Tibial nerve (tissue), 4 donors: ENCODE data around the gene SRA1. TPM values are rescaled to one million over a fixed set of nuclear protein-coding genes. Genes with fewer than 3 reads are reported as not detected.

ENCODE experiments used
- DNase-seq, 2 donors: peaks; one replicate each; pipeline ENCODE4 v3.0.0-alpha.2; 2019; ENCODE audit warnings: low spot score in 2 of 2
- H3K27ac ChIP-seq, 4 donors: fragments of 200-600 bp; sonication (generic) in 3 of 4; one replicate each; pipeline ENCODE4 v1.5.1; 2017 to 2019; ENCODE audit warnings: mild to moderate bottlenecking in 1 of 4
- H3K27me3 ChIP-seq, 2 donors: fragments of 200-600 bp; sonication (generic) in 1 of 2; one replicate each; pipeline versions ENCODE4 v1.5.1 to v1.6.0; 2017 to 2019
- H3K36me3 ChIP-seq, 3 donors: fragments of 200-600 bp; sonication (generic); one replicate each; pipeline ENCODE4 v1.5.1; 2018 to 2019
- H3K4me1 ChIP-seq, 4 donors: fragments of 200-600 bp; sonication (generic) in 3 of 4; one replicate each; pipeline ENCODE4 v1.5.1; 2017 to 2019
- H3K4me3 ChIP-seq, 4 donors: fragments of 200-600 bp; sonication (generic) in 3 of 4; one replicate each; pipeline ENCODE4 v1.5.1; 2017 to 2019; ENCODE audit warnings: mild to moderate bottlenecking in 1 of 4, moderate library complexity in 1 of 4
- H3K9me3 ChIP-seq, 4 donors: fragments of 200-600 bp; sonication (generic) in 3 of 4; one replicate each; pipeline ENCODE4 v1.5.1; 2017 to 2019
- EP300 ChIP-seq, 2 donors: sonication (generic); formaldehyde crosslinking; IDR thresholded peaks; one replicate each; pipeline ENCODE4 v1.6.1; 2017; ENCODE audit warnings: antibody characterized with exemption in 2 of 2, mild to moderate bottlenecking in 1 of 2
- POLR2A ChIP-seq, 2 donors: fragments of 450-650 bp; IDR thresholded peaks; one replicate each; pipeline ENCODE4 v1.6.1; 2017; ENCODE audit warnings: antibody characterized with exemption in 2 of 2, mild to moderate bottlenecking in 2 of 2, moderate library complexity in 2 of 2
- WGBS, 2 donors: methylation state at CpG; one replicate each; pipeline ENCODE4 v1.1.5; 2018; 5-methylcytosine and 5-hydroxymethylcytosine counted together
- total RNA-seq, 4 donors: library from RNA; depleted of rRNA; stranded (reverse); fragments of >200 nt; gene quantifications; one replicate each; pipeline ENCODE4 v1.1.0, GENCODE V29; 2016
- TF ChIP-seq, protein P1 (sequence below), 5 experiments: fragments of 200-600 bp in 3 of 5; fragments of 450-650 bp in 2 of 5; sonication (generic) in 3 of 5; IDR thresholded peaks; one replicate each; pipeline ENCODE4 v1.5.1; 2016 to 2019; ENCODE audit warnings: antibody characterized with exemption in 5 of 5, mild to moderate bottlenecking in 3 of 5, moderate library complexity in 2 of 5

Gene SRA1
- total RNA-seq, 4 donors from 2014 or later = 16.6 to 23.7 (median 19.2) TPM

DNA sequence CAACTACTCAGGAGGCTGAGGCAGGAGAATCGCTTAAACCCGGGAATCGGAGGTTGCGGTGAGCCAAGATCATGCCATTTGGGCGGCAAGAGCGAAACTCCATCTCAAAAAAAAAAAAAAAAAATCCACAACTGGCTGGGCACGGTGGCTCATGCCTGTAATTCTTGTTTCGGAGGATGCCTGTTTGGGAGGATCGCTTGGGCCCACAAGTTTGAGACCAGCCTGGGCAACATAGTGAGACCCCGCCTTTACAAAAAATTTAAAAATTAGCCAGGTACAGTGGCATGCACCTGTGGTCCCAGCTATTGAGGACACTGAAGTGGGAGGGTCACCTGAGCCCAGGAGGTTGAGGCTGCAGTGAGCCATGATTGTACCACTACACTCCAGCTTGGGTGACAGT lies 11.7 kb downstream of the SRA1 start:
- H3K4me3 ChIP-seq = no peak overlapping the region
- H3K9me3 ChIP-seq = no peaks in the 10 kb centered on the region
- no peaks in the 10 kb centered on the region for H3K27me3 ChIP-seq
- TF ChIP-seq EP300 (IDR thresholded peaks at IDR 0.05) = no peak
- TF ChIP-seq, protein P1, sequence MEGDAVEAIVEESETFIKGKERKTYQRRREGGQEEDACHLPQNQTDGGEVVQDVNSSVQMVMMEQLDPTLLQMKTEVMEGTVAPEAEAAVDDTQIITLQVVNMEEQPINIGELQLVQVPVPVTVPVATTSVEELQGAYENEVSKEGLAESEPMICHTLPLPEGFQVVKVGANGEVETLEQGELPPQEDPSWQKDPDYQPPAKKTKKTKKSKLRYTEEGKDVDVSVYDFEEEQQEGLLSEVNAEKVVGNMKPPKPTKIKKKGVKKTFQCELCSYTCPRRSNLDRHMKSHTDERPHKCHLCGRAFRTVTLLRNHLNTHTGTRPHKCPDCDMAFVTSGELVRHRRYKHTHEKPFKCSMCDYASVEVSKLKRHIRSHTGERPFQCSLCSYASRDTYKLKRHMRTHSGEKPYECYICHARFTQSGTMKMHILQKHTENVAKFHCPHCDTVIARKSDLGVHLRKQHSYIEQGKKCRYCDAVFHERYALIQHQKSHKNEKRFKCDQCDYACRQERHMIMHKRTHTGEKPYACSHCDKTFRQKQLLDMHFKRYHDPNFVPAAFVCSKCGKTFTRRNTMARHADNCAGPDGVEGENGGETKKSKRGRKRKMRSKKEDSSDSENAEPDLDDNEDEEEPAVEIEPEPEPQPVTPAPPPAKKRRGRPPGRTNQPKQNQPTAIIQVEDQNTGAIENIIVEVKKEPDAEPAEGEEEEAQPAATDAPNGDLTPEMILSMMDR (IDR thresholded peaks at IDR 0.05) = no peak
- TF ChIP-seq POLR2A (IDR thresholded peaks at IDR 0.05) = no peak
- no peak overlapping the region for H3K27ac ChIP-seq
- H3K4me1 ChIP-seq = peaks cover 3 to 32% (median 24%) of the 10 kb centered on the region in 4 donors
- 95 to 97% methylated on average over 10 of the region's 10 CpGs for WGBS, 2 donors
- DNase-seq = no peak
- peaks cover 2 to 64% (median 5%) of the 10 kb centered on the region in 3 donors for H3K36me3 ChIP-seq

DNA sequence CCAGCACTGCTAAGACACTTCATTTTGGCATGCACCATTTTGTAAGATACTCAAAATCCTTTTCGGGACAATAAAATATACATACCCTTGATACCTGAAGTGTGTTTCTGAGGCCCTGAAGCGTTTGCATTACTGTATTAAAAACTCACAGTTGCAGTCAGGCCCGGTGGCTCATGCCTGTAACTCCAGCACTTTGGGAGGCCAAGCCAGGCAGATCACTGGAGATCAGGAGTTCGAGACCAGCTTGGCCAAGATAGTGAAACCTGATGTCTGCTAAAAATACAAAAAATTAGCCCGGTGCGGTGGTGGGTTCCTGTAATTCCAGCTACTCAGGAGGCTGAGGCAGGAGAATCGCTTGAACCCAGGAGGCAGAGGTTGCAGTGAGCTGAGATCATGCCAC lies 12.3 kb downstream of the SRA1 start:
- TF ChIP-seq POLR2A (IDR thresholded peaks at IDR 0.05) (no peak), EP300 (IDR thresholded peaks at IDR 0.05) (no peak)
- TF ChIP-seq, protein P1 (IDR thresholded peaks at IDR 0.05) = no peak
- H3K27ac ChIP-seq = no peak overlapping the region
- no peaks in the 10 kb centered on the region for H3K27me3 ChIP-seq
- no peak for DNase-seq
- 92 to 95% methylated on average over 7 of the region's 7 CpGs for whole genome bisulfite sequencing, 2 donors
- no peaks in the 10 kb centered on the region for H3K9me3 ChIP-seq
- H3K4me3 ChIP-seq = no peak overlapping the region
- peaks cover 3 to 29% (median 24%) of the 10 kb centered on the region in 4 donors for H3K4me1 ChIP-seq
- H3K36me3 ChIP-seq = peaks cover 0 to 64% (median 2%) of the 10 kb centered on the region in 3 donors

DNA sequence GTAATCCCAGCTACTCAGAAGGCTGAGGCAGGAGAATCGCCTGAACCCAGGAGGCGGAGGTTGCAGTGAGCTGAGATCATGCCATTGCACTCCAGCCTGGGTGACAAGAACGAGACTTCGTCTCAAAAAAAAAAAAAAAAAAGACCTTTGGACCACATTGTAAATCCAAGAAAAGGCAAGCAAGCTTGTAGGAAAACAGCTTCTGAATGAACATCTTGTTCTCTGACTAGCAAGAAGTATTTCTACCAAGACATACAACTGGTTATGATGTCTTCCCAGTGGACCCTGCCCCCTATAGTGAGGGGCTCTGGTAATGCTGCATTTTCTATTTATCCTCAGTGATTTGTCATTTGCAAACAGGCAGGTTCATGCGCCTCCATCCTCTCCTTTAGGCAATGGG lies 14.3 kb downstream of the SRA1 start:
- H3K27me3 ChIP-seq = no peaks in the 10 kb centered on the region
- peaks cover 3 to 10% (median 8%) of the 10 kb centered on the region in 4 donors for H3K4me1 ChIP-seq
- 80 to 83% methylated on average over 5 of the region's 5 CpGs for WGBS, 2 donors
- TF ChIP-seq, protein P1 (IDR thresholded peaks at IDR 0.05) = no peak
- TF ChIP-seq POLR2A (IDR thresholded peaks at IDR 0.05) (no peak), EP300 (IDR thresholded peaks at IDR 0.05) (no peak)
- H3K27ac ChIP-seq = no peak overlapping the region
- H3K36me3 ChIP-seq = peaks cover 0 to 72% (median 2%) of the 10 kb centered on the region in 3 donors
- DNase-seq = no peak
- H3K4me3 ChIP-seq = no peak overlapping the region
- no peaks in the 10 kb centered on the region for H3K9me3 ChIP-seq

DNA sequence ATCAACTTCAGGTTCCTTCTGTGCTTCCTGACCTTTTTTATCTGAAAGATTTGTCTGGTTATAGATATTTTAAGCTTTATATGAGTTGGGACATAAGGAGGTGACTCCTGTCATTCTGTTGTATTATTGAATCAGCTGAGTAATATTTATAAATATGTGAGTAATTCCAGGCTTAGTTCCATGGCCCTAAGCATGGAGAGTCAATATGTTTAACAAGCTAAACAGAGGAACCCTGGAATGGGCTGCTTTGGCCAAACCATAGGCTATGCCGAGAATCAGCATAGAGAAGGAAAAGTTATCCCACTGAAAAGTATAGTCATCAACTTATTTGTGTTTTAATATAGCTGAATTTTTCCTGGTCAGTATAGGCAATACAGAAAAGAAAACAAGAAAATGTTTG lies 17.0 kb downstream of the SRA1 start:
- Histone ChIP-seq H3K4me3 (no peak overlapping the region), H3K27me3 (no peaks in the 10 kb centered on the region), H3K4me1 (no peaks in the 10 kb centered on the region), H3K36me3 (peaks cover 0 to 99% (median 2%) of the 10 kb centered on the region in 3 donors), H3K27ac (no peak overlapping the region), H3K9me3 (no peaks in the 10 kb centered on the region)
- no peak for TF ChIP-seq EP300 (IDR thresholded peaks at IDR 0.05)
- no peak for DNase-seq
- 93 to 95% methylated on average over 1 of the region's 1 CpG for WGBS, 2 donors

DNA sequence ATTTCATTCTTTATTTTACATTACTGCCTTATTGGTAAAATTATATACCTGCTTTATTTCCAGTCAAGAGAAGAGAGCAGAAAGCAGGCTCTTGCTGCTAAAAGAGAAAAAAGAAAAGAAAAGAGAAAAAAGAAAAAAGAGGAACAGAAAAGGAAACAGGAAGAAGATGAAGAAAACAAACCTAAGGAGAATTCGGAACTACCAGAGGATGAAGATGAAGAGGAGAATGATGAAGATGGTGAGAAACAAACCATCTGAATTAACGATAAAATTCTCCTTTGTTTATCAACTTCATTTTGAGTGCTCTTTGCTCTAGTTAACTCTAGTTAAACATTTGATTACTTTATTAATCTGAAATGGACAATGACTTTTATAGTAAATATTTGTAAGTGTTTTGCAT lies 33.3 kb downstream of the SRA1 start:
- Histone ChIP-seq H3K36me3 (peaks cover 0 to 55% (median 7%) of the 10 kb centered on the region in 3 donors), H3K9me3 (no peaks in the 10 kb centered on the region), H3K27ac (no peak overlapping the region), H3K4me3 (no peak overlapping the region), H3K4me1 (no peaks in the 10 kb centered on the region), H3K27me3 (no peaks in the 10 kb centered on the region)
- WGBS, 2 donors = 94 to 96% methylated on average over 2 of the region's 2 CpGs
- DNase-seq = no peak
- TF ChIP-seq EP300 (IDR thresholded peaks at IDR 0.05) = no peak
- no peak for TF ChIP-seq POLR2A (IDR thresholded peaks at IDR 0.05)
- TF ChIP-seq, protein P1 (IDR thresholded peaks at IDR 0.05) = no peak

DNA sequence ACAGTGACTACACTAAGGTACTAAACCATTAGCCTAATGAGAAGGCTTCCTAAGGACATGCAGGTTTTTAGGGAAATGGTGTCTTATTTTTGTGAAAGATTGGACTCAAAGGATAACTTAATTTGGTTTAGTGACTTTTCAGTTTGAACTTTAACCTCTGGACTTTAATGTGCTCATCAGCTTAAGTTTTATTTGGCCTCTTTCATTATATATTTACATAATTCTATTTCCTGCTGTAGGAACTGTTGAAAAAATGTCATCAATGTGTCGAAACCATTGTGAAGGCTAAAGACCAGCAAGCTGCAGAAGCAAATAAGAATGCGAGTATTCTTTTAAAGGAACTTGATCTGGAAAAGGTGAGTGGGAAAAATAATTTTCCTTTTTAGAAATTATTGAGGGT lies 44.1 kb downstream of the SRA1 start:
- Histone ChIP-seq H3K4me3 (no peak overlapping the region), H3K27ac (no peak overlapping the region), H3K27me3 (no peaks in the 10 kb centered on the region), H3K9me3 (no peaks in the 10 kb centered on the region), H3K36me3 (peaks cover 4 to 75% (median 20%) of the 10 kb centered on the region in 3 donors), H3K4me1 (no peaks in the 10 kb centered on the region)
- WGBS, 2 donors = 97 to 99% methylated on average over 2 of the region's 2 CpGs
- no peak for DNase-seq
- no peak for TF ChIP-seq POLR2A (IDR thresholded peaks at IDR 0.05)
- TF ChIP-seq, protein P1 (IDR thresholded peaks at IDR 0.05) = no peak
- TF ChIP-seq EP300 (IDR thresholded peaks at IDR 0.05) = no peak
